MM.1S (cell line): ENCODE data around the gene RAPGEF4.

Experiments used
- CTCF ChIP-seq: fragments of 300-600 bp; sonication (generic); IDR thresholded peaks from 2 replicates; pipeline ENCODE4 v1.5.1; 2016; ENCODE audit warnings: antibody characterized with exemption, low read length, mixed read lengths
- EZH2 ChIP-seq: fragments of 300-600 bp; sonication (generic); optimal IDR thresholded peaks from 2 replicates; pipeline ENCODE3; 2017; ENCODE audit warnings: low read depth, mild to moderate bottlenecking, antibody characterized with exemption, low read length, mixed read lengths
- EZH2phosphoT487 ChIP-seq: fragments of 300-600 bp; sonication (generic); IDR thresholded peaks from 2 replicates; pipeline ENCODE4 v1.6.1; 2018; ENCODE audit warnings: antibody characterized with exemption, low read length

GRCh38 chr2:172701250-172701649 lies 34.4 kb upstream of the RAPGEF4 start:
- TF ChIP-seq CTCF (no peak), EZH2phosphoT487 (no peak), EZH2 (no peak)
